ENCODE results near the gene SNX5.

The SNX5 gene

DNA sequence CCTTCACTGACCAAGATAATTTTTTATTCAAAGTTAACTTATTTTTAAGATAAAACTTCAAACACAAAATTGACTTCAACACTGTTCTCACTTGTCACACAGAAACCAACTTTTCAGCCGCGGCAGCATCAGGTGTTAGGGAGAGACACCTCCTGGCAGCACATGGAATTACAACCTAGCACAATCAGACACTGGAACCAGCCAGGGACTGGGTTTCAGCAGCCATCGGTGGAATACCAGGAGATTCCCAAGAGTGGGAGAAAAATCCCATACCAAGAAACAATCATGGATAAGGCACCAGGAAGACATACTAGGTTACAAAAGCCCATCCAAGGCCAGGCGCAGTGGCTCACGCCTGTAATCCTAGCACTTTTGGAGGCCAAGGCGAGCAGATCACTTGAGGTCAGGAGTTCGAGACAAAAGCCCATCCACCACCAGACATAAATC is 70.0 kb downstream of the SNX5 start:
- DNase-seq: peak; percentile 75
- WGBS: 55% methylated on average over 7 of the region's 7 CpGs

DNA sequence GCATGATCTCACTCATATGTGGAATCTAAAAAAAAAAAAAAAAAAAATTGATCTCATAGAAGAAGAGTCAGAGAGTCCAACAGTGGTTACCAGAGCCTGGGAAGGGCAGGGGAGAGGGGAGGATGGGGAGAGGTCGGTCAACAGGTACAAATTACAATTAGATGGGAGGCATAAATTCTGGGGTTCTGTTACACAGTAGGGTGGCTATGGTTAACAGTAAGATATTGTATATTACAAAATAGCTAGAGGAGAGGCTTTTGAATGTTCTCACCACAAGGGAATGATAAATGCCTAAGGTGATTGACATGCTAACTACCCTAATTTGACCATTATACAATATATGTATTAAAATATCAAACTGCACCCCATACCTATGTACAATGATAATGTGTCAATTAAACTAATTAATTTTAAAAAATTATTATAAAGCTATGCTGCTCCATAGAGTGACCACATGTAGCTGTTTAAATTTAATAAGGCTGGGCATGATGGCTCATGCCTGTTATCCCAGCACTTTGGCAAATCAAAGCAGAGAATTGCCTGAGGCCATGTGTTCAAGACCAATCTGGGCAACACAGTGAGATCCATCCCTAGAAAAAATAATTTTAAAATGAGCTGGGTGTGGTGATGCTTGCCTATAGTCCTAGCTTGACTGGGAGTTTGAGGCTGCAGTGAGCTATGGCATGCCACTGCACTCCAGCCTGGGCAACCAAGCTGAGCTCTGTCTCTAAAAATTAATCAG is 70.9 kb downstream of the SNX5 start:
- Histone ChIP-seq H3K9ac (ENCODE audit: low read length) (peak overlapping the region; percentile 17), H2AK5ac (ENCODE audit: low read length, severe bottlenecking) (no peak overlapping the region), H3K4me3 (ENCODE audit: insufficient read depth in 1 of 2, low read depth in 1 of 2, low read length in 2 of 2) (no peak overlapping the region), H2BK120ac (ENCODE audit: low read depth, low read length) (no peak overlapping the region), H3K27ac (ENCODE audit: low read length, poor library complexity, severe bottlenecking) (no peak overlapping the region), H3K14ac (ENCODE audit: low read length in 2 of 2) (no peak overlapping the region), H4K8ac (ENCODE audit: low read length) (no peak overlapping the region), H3K9me3 (ENCODE audit: control insufficient read depth, low read length) (no peaks in the 10 kb centered on the region), H3K23ac (ENCODE audit: low read length in 2 of 2) (no peak overlapping the region), H2BK12ac (ENCODE audit: low read length in 2 of 2) (no peak overlapping the region), H2AFZ (ENCODE audit: low read depth, low read length) (no peak overlapping the region), H2BK5ac (ENCODE audit: low read depth, low read length, poor library complexity, severe bottlenecking) (no peak overlapping the region), H3K4ac (ENCODE audit: low read depth in 1 of 2, low read length in 2 of 2) (no peak overlapping the region), H3K18ac (ENCODE audit: low read depth in 1 of 2, low read length in 2 of 2) (no peak overlapping the region), H3K79me1 (replicated peaks; ENCODE audit: low read length, poor library complexity, severe bottlenecking) (no peaks in the 10 kb centered on the region), H2BK15ac (ENCODE audit: low read depth, poor library complexity, severe bottlenecking) (no peak overlapping the region), H4K91ac (ENCODE audit: low read length) (no peak overlapping the region), H3K27me3 (ENCODE audit: control insufficient read depth in 1 of 2, insufficient read depth in 1 of 2, low read length in 2 of 2) (no peaks in the 10 kb centered on the region), H3K4me2 (ENCODE audit: low read length, poor library complexity, severe bottlenecking) (no peak overlapping the region), H3K36me3 (ENCODE audit: control insufficient read depth in 1 of 2, insufficient read depth in 2 of 2, low read depth in 1 of 2, low read length in 2 of 2) (no peaks in the 10 kb centered on the region), H3K4me1 (ENCODE audit: control insufficient read depth, insufficient read depth, low read depth, low read length) (peaks cover 7% of the 10 kb centered on the region)
- WGBS: 71% methylated on average over 1 of the region's 1 CpG
- no peak for DNase-seq

More for the DNA sequence above, 70.0 kb downstream of the SNX5 start:
- H2BK12ac ChIP-seq (ENCODE audit: low read length in 2 of 2): no peak overlapping the region
- H3K4me2 ChIP-seq (ENCODE audit: low read length, poor library complexity, severe bottlenecking): no peak overlapping the region
- no peak overlapping the region for H3K9ac ChIP-seq (ENCODE audit: low read length)
- no peak overlapping the region for H2BK5ac ChIP-seq (ENCODE audit: low read depth, low read length, poor library complexity, severe bottlenecking)
- H3K27ac ChIP-seq (ENCODE audit: low read length, poor library complexity, severe bottlenecking): no peak overlapping the region
- no peak overlapping the region for H4K8ac ChIP-seq (ENCODE audit: low read length)
- no peak overlapping the region for H3K14ac ChIP-seq (ENCODE audit: low read length in 2 of 2)
- no peaks in the 10 kb centered on the region for H3K79me1 ChIP-seq (replicated peaks; ENCODE audit: low read length, poor library complexity, severe bottlenecking)
- no peak overlapping the region for H3K4ac ChIP-seq (ENCODE audit: low read depth in 1 of 2, low read length in 2 of 2)
- H3K36me3 ChIP-seq (ENCODE audit: control insufficient read depth in 1 of 2, insufficient read depth in 2 of 2, low read depth in 1 of 2, low read length in 2 of 2): no peaks in the 10 kb centered on the region
- no peaks in the 10 kb centered on the region for H3K9me3 ChIP-seq (ENCODE audit: control insufficient read depth, low read length)
- no peak overlapping the region for H4K91ac ChIP-seq (ENCODE audit: low read length)
- H3K18ac ChIP-seq (ENCODE audit: low read depth in 1 of 2, low read length in 2 of 2): no peak overlapping the region
- H3K4me1 ChIP-seq (ENCODE audit: control insufficient read depth, insufficient read depth, low read depth, low read length): peaks cover 7% of the 10 kb centered on the region
- H2AFZ ChIP-seq (ENCODE audit: low read depth, low read length): no peak overlapping the region
- H2BK120ac ChIP-seq (ENCODE audit: low read depth, low read length): no peak overlapping the region
- H2AK5ac ChIP-seq (ENCODE audit: low read length, severe bottlenecking): no peak overlapping the region
- no peak overlapping the region for H3K4me3 ChIP-seq (ENCODE audit: insufficient read depth in 1 of 2, low read depth in 1 of 2, low read length in 2 of 2)
- H3K27me3 ChIP-seq (ENCODE audit: control insufficient read depth in 1 of 2, insufficient read depth in 1 of 2, low read length in 2 of 2): no peaks in the 10 kb centered on the region
- no peak overlapping the region for H3K23ac ChIP-seq (ENCODE audit: low read length in 2 of 2)
- H2BK15ac ChIP-seq (ENCODE audit: low read depth, poor library complexity, severe bottlenecking): no peak overlapping the region

DNA sequence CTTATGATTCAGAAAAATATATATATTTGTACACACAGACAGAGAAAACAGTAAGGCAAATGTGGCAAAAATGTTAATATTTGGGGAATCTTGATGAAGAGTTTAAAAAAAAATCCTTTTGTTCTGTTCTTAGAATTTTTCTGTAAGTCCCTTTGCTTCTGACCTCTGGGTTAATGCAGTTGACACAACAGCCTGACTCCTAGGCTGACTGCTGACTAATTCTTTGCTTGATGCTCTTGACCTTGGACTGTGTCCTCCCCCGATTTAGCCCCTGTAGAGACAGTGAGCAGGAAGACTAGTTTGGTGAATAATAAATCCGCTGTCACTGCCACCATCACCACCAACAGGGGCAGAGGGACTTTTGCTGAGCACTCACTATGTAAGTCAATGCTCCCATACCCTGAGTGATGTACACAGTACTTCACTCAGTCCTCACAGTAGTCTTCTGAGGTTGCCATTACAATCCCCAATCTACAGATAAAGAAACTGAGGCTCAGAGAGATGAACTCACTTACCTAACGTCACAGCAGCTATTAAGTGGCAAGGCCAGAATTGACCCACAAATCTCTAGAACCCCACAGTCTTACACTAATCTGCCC is 71.7 kb downstream of the SNX5 start:
- WGBS: 61% methylated on average over 3 of the region's 3 CpGs

DNA sequence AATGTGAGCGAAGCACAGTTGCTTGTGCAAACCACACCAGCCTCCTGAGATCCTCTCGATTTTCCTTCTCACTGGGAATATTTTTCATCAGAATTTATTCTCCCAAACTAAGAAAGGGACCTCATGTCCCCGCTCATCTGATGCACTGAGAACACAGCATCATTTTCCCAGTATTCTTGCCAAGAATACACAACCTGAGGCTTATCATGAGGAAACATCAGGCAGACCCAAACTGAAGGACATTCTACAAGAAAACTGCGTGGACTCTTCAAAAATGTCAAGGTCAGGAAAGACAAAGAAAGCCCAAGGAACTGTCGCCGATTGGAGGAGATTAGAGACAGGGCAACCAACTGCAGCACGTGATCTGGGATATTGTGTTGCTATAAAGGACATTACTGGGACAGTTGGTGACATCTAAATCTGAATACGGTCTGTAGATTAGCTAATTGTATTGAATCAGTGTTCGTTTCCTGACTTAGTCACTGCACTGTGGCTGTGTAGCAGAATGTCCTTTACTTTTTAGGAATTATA is 72.3 kb downstream of the SNX5 start:
- Histone ChIP-seq H3K4ac (ENCODE audit: low read depth in 1 of 2, low read length in 2 of 2) (no peak overlapping the region), H2AFZ (ENCODE audit: low read depth, low read length) (no peak overlapping the region), H3K27me3 (ENCODE audit: control insufficient read depth in 1 of 2, insufficient read depth in 1 of 2, low read length in 2 of 2) (no peaks in the 10 kb centered on the region), H3K4me1 (ENCODE audit: control insufficient read depth, insufficient read depth, low read depth, low read length) (peaks cover 7% of the 10 kb centered on the region), H3K4me2 (ENCODE audit: low read length, poor library complexity, severe bottlenecking) (no peak overlapping the region), H2AK5ac (ENCODE audit: low read length, severe bottlenecking) (no peak overlapping the region), H2BK12ac (ENCODE audit: low read length in 2 of 2) (peak overlapping the region in 1 of 2 experiments; percentile 47), H4K8ac (ENCODE audit: low read length) (no peak overlapping the region), H3K9ac (ENCODE audit: low read length) (peak overlapping the region; percentile 88), H3K14ac (ENCODE audit: low read length in 2 of 2) (peak overlapping the region in 1 of 2 experiments; percentile 17), H4K91ac (ENCODE audit: low read length) (no peak overlapping the region), H2BK5ac (ENCODE audit: low read depth, low read length, poor library complexity, severe bottlenecking) (no peak overlapping the region), H3K18ac (ENCODE audit: low read depth in 1 of 2, low read length in 2 of 2) (no peak overlapping the region), H3K9me3 (ENCODE audit: control insufficient read depth, low read length) (no peaks in the 10 kb centered on the region), H2BK15ac (ENCODE audit: low read depth, poor library complexity, severe bottlenecking) (no peak overlapping the region), H3K36me3 (ENCODE audit: control insufficient read depth in 1 of 2, insufficient read depth in 2 of 2, low read depth in 1 of 2, low read length in 2 of 2) (no peaks in the 10 kb centered on the region), H3K79me1 (replicated peaks; ENCODE audit: low read length, poor library complexity, severe bottlenecking) (no peaks in the 10 kb centered on the region), H3K4me3 (ENCODE audit: insufficient read depth in 1 of 2, low read depth in 1 of 2, low read length in 2 of 2) (peak overlapping the region in 1 of 2 experiments; percentile 74), H3K23ac (ENCODE audit: low read length in 2 of 2) (no peak overlapping the region), H3K27ac (ENCODE audit: low read length, poor library complexity, severe bottlenecking) (no peak overlapping the region), H2BK120ac (ENCODE audit: low read depth, low read length) (no peak overlapping the region)
- DNase-seq: peak; percentile 20
- 63% methylated on average over 9 of the region's 9 CpGs for WGBS

More for the DNA sequence above, 71.7 kb downstream of the SNX5 start:
- Histone ChIP-seq H2BK5ac (ENCODE audit: low read depth, low read length, poor library complexity, severe bottlenecking) (no peak overlapping the region), H2AFZ (ENCODE audit: low read depth, low read length) (no peak overlapping the region), H3K4me3 (ENCODE audit: insufficient read depth in 1 of 2, low read depth in 1 of 2, low read length in 2 of 2) (peak overlapping the region in 1 of 2 experiments; percentile 74), H3K27ac (ENCODE audit: low read length, poor library complexity, severe bottlenecking) (no peak overlapping the region), H2BK15ac (ENCODE audit: low read depth, poor library complexity, severe bottlenecking) (no peak overlapping the region), H3K9ac (ENCODE audit: low read length) (peak overlapping the region; percentile 88), H3K79me1 (replicated peaks; ENCODE audit: low read length, poor library complexity, severe bottlenecking) (no peaks in the 10 kb centered on the region), H3K4me2 (ENCODE audit: low read length, poor library complexity, severe bottlenecking) (no peak overlapping the region), H3K4me1 (ENCODE audit: control insufficient read depth, insufficient read depth, low read depth, low read length) (peaks cover 7% of the 10 kb centered on the region), H3K27me3 (ENCODE audit: control insufficient read depth in 1 of 2, insufficient read depth in 1 of 2, low read length in 2 of 2) (no peaks in the 10 kb centered on the region), H3K36me3 (ENCODE audit: control insufficient read depth in 1 of 2, insufficient read depth in 2 of 2, low read depth in 1 of 2, low read length in 2 of 2) (no peaks in the 10 kb centered on the region), H2BK12ac (ENCODE audit: low read length in 2 of 2) (no peak overlapping the region), H4K8ac (ENCODE audit: low read length) (no peak overlapping the region), H2AK5ac (ENCODE audit: low read length, severe bottlenecking) (no peak overlapping the region), H3K9me3 (ENCODE audit: control insufficient read depth, low read length) (no peaks in the 10 kb centered on the region), H3K14ac (ENCODE audit: low read length in 2 of 2) (no peak overlapping the region), H3K23ac (ENCODE audit: low read length in 2 of 2) (no peak overlapping the region), H2BK120ac (ENCODE audit: low read depth, low read length) (no peak overlapping the region), H3K4ac (ENCODE audit: low read depth in 1 of 2, low read length in 2 of 2) (no peak overlapping the region), H4K91ac (ENCODE audit: low read length) (no peak overlapping the region), H3K18ac (ENCODE audit: low read depth in 1 of 2, low read length in 2 of 2) (no peak overlapping the region)
- peak; percentile 42 for DNase-seq

Data from mesenchymal stem cell (in vitro differentiated cells and primary cell).